HG03060 (cell line): ENCODE data around the gene CTNND2.

Experiments used
- ATAC-seq: cut with Tn5 transposase; IDR thresholded peaks from one replicate; pipeline ENCODE4 v1.9.1; 2021; ENCODE audit warnings: low read depth, moderate number of reproducible peaks; ENCODE audit not compliant: unreplicated experiment

Gene CTNND2

DNA sequence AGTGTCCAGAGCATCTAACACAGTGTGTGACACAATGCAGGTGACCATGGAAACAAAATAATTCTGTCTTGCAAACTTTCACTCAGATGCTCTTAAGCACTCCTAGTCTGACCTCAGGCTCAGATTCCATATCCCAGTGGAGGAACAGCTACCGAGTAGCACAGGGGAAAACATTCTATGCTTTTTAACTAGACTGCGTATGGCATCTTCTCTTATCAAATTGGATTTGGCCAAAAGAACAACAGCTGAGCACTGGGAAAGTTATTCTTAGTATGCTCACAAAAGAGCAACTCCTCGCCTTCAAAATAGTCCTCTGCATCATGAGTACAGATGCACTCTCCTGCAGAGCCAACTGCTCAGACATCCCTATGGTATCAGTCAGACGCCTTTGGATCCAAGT is 615.0 kb downstream of the CTNND2 start:
- ATAC-seq = no peak

DNA sequence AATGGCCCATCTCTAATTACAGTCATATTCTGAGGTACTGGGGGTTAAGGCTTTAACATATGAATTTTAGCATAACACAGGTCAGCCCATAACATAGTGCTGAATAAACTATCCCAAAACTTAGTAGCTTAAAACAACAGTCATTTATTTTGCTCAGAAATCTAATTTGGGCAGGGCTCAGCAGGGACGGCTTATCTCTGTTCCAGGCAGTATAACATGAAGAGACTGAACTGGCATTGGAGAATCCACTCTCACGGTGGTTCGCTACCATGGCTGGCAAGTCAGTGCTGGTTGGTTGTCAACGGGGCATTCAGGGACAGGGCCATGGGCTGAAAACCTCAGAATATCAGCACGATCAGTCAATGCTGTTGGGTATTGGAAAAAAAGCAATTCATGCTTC is 622.4 kb downstream of the CTNND2 start:
- no peak for ATAC-seq

DNA sequence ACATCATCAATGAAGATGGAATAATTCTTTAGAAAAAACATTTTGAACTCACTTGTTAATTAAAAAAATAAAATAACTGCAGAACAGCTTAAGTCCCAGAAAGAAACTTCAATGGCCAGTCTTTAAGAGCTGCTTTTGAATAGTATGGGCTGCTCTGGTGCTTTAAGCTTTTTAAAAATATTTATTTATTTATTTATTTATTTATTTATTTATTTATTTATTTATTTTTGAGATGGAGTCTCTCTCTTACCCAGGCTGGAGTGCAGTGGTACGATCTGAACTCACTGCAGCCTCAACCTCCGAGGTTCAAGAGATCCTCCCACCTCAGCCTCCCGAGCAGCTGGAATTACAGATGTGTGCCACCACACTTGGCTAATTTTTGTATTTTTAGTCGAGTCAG is 626.9 kb downstream of the CTNND2 start:
- ATAC-seq = no peak

GRCh38 chr5:11273180-11273903 is 630.9 kb downstream of the CTNND2 start:
- no peak for ATAC-seq

DNA sequence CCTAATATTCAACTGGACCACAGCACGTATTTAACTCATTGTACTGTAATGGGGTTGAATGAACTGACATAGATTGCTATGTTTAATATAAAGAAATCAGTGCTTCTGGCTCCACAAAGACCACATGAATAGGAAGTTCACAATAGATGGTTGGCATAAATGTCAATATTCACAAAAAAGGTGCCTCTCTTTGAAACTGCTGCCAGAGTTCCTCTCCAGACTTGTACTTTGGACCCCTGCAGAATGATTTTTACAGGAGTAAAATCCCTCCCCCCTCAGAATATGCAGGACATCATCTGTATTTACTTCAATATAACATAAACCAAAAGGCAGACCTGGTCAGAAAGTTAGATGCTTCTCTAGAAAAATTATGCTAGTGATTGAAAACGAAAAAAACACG is 634.7 kb downstream of the CTNND2 start:
- no peak for ATAC-seq

- ATAC-seq = no peak
These were observed 635.4 kb downstream of the CTNND2 start for GRCh38 chr5:11268891-11269290.

GRCh38 chr5:11266331-11266730 is 637.9 kb downstream of the CTNND2 start:
- ATAC-seq = no peak

- ATAC-seq = no peak
These were observed 643.0 kb downstream of the CTNND2 start for GRCh38 chr5:11261241-11261640.

- no peak for ATAC-seq
These were observed 646.2 kb downstream of the CTNND2 start for GRCh38 chr5:11258001-11258400.

GRCh38 chr5:11252523-11252922 is 651.7 kb downstream of the CTNND2 start:
- no peak for ATAC-seq

- no peak for ATAC-seq
These were observed 652.2 kb downstream of the CTNND2 start for GRCh38 chr5:11252075-11252474.

DNA sequence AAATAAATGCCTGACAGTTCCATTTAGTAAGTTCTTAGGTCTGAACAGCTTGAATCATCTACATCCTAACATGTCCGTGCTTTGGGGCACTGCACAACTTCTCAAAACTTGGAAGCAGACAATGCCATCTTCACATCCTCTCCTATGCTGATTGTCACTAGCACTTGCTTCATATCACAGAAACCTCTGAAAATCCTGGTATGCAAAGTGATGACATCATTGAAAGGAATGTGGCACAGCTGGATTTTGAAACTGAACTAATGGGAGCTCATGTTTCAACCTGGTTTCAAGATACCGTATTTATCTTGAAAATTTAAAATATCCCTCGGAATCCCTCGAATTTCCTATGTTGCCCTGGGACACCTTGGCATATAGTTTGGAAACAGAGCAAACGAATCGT is 653.0 kb downstream of the CTNND2 start:
- no peak for ATAC-seq

DNA sequence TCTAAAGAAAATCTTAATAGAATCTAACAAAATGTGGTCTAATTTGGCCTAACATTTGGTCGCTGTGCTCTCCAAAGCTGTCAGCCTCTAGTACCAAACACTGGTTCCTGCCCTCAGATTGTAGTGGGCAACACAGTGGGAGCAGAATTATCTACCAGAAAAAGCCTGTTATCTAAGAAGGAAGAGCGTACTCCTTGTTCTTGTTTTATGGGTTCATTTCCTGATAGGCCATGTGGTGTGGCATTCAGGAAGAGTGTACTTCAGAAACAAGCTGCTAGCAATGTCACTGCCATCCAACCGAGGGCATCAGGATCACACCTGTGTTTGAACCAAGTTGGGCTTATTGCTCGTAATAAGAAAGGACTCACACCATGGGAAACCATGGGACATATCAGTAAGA is 655.3 kb downstream of the CTNND2 start:
- no peak for ATAC-seq

DNA sequence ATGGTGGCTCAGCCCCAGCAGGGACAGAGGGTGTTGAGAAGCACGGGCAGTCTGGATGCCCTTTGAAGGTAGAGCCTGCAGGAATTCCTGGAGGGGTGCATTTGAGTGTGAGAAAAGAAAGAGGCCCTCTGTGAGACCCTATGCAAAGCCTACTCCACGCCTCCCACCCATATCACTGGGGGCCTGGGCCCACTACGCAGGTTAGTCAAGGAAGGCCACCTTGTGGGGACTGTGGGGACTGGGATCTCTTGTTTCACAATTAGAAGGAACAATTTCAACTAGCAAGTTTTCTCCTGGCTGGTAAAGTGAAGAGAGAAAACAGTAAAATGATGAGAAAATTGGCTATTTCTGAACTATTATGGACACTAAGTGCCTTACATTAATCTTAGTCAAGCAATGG is 657.0 kb downstream of the CTNND2 start:
- ATAC-seq = no peak

GRCh38 chr5:11240293-11241190 is 663.7 kb downstream of the CTNND2 start:
- ATAC-seq = no peak

- no peak for ATAC-seq
These were observed 664.8 kb downstream of the CTNND2 start for GRCh38 chr5:11239261-11240015.

DNA sequence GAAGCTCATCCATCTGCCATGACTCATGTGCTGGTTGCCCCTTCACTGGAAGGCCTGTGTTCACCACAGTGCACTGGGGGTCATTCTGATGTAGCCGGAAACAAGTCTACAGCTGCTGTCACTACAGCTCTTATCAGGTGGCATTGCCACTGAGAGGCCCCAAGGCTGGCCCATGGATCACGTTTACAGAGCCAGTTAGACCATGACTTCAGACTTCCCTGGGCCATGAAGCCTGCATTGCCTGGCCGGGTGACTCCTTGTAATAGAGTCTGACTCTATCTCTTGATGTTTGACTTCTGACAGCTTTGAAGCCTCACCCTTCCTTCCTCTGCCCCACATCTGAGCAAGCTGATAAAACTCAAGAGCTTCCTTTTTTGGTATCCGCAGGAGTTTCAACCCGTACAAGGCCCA is 669.7 kb downstream of the CTNND2 start:
- ATAC-seq = no peak

DNA sequence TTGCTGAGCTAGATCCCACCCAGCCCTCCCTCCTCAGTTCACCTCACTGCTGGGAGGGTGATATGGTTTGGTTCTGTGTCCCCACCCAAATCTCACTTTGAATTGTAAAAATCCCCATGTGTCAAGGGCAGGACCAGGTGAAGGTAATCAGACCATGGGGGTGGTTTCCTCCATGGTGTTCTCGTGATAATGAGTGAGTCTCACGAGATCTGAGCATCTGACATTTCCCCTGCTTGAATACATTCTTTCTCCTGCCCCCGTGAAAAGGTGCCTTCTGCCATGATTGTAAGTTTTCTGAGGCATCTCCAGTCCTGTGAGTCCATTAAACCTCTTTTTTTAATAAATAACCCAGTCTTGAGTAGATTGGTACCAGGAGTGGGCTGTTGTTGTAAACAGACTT is 673.4 kb downstream of the CTNND2 start:
- no peak for ATAC-seq

GRCh38 chr5:11227064-11227463 is 677.2 kb downstream of the CTNND2 start:
- ATAC-seq = no peak

GRCh38 chr5:11224436-11225187 is 679.6 kb downstream of the CTNND2 start:
- ATAC-seq = no peak
